LNCAP (cell line): ENCODE results near the gene SLC16A12.

Experiments used
- TF ChIP-seq, protein P1 (sequence below): fragments of 450-650 bp; IDR thresholded peaks from 2 replicates; pipeline ENCODE4 v1.5.1; 2017; ENCODE audit warnings: mild to moderate bottlenecking

SLC16A12 gene

DNA sequence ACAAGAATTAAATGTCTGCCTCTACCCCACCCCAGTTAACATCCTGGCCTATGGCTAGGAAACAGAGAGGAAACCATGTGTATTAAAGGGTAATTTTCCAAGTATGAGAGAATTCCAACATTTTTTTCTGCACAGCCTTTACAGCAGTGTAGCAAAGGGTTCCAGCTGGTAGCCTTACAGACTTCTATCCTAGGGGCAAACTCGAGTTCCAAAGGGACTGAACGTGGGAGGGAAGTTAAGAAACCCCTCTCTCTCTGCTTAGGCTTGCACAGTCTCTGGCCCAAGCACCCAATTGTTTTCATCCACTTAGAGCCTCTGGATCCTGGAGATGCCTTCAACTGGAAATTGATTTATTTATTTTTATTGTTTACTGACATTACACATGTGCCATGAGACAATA lies 60.3 kb downstream of the SLC16A12 start:
- TF ChIP-seq, protein P1, sequence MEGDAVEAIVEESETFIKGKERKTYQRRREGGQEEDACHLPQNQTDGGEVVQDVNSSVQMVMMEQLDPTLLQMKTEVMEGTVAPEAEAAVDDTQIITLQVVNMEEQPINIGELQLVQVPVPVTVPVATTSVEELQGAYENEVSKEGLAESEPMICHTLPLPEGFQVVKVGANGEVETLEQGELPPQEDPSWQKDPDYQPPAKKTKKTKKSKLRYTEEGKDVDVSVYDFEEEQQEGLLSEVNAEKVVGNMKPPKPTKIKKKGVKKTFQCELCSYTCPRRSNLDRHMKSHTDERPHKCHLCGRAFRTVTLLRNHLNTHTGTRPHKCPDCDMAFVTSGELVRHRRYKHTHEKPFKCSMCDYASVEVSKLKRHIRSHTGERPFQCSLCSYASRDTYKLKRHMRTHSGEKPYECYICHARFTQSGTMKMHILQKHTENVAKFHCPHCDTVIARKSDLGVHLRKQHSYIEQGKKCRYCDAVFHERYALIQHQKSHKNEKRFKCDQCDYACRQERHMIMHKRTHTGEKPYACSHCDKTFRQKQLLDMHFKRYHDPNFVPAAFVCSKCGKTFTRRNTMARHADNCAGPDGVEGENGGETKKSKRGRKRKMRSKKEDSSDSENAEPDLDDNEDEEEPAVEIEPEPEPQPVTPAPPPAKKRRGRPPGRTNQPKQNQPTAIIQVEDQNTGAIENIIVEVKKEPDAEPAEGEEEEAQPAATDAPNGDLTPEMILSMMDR = no peak

DNA sequence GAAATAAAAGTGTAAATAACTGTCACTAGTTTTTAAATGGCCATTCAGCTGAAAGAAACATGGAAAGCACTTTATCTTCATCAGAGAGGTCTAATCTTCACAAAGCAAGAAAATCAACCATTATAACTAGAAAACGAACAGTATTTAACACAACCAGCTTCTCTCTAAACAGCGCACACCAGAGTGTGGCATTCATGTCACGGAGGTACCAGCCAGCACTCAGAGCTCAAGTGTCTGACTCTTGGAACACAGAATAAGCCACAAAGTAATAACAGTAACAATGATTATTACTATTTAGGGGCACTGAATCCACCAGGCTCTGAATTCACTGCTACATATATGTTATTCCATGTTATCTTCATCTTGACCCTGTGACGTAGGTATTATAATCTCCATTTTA lies 60.9 kb downstream of the SLC16A12 start:
- TF ChIP-seq, protein P1 = no peak

DNA sequence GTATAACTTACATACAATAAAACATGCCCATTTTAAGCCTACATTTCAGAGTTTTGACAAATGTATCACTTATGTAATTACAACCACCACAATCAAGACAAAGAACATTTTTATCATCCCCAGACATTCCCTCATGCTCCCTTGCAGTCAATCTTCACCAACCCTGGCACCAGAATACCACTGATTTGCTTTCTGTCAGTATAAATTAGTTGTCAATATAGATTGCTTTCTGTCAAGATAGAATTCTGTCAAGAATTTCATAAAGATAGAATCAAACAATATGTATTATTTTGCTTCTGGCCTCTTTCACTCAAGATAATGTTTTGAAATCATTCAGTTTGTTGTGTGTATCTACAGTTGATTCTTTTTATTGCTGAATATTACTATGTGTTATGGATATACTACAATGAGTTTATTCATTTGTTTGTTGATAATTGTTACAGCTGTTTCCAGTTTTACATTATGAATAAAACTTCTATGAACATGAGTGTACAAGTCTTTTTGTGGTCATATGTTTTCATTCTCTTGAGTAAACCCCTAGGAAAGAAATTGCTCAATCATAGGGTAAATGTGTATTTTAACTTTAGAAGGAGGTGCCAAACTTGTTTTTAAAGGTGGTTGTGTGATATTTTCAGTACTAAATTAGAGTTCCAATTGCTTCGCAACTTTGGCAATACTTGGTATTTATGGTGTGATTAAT lies 64.1 kb downstream of the SLC16A12 start:
- TF ChIP-seq, protein P1 = no peak

DNA sequence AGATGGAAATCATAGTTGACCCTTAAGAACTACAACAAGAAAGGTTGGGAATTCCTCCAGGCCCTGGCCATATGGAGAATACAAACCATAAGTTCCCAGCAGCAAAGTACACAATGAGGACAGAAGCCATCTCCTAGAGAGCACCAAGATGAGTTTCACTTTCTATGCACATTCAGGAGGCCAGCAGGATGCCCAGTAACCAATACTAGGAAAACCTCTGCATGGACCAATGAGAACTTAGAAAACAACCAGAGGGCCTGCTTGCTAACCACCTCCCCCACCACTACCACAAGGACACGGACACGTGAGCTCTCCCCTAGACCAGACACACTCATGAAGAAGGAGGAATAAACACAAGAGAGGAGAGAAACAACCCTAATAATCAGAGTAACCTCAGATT lies 64.8 kb downstream of the SLC16A12 start:
- TF ChIP-seq, protein P1 = no peak

DNA sequence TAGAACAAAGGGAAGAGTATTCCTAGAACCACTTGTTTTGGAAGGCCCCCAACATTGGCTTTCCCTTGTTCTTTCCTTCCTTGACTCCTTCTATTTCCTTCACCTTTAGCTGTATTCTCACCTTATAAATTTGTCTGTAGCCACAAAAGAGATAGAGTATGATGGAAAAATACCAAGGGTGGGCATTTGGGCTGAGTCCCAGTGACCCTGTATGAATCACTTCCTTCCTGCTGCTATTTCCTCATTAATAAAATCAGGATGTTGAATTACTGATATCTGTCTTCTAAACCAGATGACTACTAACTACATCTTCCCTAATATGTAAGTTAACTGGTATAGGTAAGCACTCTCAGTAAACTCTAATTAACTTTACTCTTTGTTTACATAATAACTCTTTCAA lies 65.9 kb downstream of the SLC16A12 start:
- TF ChIP-seq, protein P1 = no peak

DNA sequence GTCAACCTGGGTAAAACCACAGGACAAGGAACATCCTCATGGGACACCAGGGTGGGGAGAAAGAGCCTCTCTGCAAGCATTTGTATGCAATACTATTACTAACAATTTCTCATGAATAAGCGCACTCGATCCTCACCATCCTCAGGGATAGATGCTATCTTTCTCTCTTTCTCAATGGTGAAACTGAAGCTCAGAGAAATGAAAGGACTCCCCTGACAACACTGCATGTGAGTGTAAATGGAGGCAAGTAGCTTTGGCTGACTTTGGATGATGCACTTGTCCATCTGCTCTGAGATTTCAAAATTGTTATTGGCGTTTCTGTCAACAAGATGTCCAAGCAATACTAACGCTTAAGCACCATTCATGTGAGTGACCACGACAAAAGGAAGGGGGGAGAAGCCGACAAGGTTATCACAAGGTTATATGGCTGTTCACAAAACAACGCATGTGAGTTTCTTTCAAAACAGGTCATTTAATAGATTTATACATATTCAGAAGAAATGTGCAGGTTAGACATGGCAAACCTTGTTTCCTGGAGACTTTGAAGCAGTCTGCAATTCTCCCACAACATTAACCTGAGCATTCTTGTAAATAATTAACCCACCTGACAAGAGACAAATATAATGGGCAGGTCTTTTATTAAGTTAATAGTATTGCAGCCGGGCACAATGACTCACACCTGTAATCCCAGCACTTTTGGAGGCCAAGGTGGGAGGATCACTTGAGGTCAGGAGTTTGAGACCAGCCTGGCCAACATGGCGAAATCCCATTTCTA lies 67.0 kb downstream of the SLC16A12 start:
- TF ChIP-seq, protein P1 = no peak

DNA sequence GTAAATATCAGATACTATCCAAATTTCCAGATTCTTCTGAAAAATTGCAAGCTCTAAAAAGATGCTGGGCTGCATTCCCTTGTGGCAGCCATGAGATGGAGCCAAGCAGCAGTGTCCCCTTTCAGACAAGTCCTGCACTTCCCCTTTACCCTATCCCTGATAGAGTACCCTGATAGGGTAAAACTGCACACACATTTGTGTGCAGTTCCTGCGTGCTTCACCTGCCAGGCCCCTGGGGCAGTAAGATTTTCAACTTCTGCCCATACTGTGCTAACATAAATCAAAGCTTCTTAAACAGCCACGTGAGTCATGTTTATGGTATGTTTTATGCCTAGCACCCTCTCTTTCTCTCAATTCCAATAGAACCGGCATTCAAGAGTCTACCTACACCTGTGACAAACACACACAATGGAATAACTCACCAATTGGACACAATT lies 68.8 kb downstream of the SLC16A12 start:
- TF ChIP-seq, protein P1 = peak; percentile 58
